ENCODE data around the gene SLA2.

SLA2 gene

GRCh38 chr20:36606158-36607066, 39.6 kb downstream of the SLA2 start:
- no peak for DNase-seq

GRCh38 chr20:36605399-36606157, 40.4 kb downstream of the SLA2 start, which contains the start of gene RAB5IF:
TSS of gene RAB5IF (plus strand) at chr20:36605779. CDS start at chr20:36605952, 173 bp downstream.
- peak; percentile 98 for DNase-seq

GRCh38 chr20:36604952-36605398, 41.0 kb downstream of the SLA2 start:
- no peak for DNase-seq

- no peak for DNase-seq
Measured at GRCh38 chr20:36601540-36601939, 44.5 kb downstream of the SLA2 start.

DNA sequence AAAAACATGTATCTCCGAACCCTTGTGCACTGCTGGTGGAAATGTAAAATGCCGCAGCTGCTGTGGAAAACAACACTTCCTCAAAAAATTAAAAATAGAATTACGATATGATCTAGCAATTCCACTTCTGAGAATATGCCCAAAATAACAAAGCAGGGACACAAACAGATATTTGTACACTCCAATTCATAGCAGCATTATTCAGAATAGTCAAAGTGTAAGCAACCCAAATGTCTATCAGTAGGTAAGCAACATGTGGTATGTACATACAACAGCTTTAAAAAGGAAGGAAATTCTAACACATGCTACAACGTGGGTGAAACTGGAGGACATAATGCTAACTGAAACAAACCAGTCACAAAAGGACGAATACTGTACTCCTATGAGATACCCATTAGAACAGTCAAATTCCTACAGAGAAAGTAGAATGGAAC, 46.1 kb downstream of the SLA2 start:
- no peak for DNase-seq

GRCh38 chr20:36593347-36593929, 52.6 kb downstream of the SLA2 start:
- DNase-seq, result no peak

GRCh38 chr20:36591854-36592641, 53.9 kb downstream of the SLA2 start:
- DNase-seq, result no peak

- no peak for DNase-seq
Measured at GRCh38 chr20:36591281-36591680, 54.7 kb downstream of the SLA2 start.

GRCh38 chr20:36587388-36588070, 58.5 kb downstream of the SLA2 start:
- DNase-seq, result no peak

DNA sequence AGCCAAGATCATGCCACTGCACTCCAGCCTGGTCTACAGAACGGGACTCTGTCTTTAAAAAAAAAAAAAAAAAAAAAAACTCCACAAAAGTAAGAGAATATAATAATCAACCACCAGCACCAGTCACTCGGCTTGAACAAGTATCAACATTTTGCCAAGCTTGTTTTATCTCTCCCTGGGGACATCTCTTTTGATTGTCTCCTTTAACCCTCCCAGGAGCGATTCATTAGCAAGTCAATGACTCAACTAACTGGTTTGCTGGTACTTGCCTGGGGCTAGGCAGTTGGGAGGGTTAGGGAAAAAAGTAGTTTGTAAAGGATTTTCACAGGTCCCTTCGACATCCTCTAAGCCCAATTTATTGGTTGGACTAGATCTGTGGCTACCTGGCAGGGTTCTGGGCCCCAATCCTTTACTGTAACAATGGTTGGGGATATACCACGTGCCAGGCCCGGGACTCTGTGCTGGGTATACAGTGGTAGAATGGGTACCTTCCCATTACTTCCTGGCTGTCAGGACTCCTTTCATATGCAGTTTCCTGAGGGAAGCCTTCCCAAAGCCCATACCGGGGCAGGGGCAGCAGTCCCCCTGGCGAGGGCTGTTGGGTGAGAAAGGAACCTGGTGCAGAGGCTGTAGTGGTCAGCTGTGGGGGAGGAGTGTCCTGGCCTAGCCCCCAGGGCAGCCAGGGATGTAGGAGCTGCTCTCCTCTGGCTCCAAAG, 60.4 kb downstream of the SLA2 start:
- DNase-seq, result peak; percentile 98

DNA sequence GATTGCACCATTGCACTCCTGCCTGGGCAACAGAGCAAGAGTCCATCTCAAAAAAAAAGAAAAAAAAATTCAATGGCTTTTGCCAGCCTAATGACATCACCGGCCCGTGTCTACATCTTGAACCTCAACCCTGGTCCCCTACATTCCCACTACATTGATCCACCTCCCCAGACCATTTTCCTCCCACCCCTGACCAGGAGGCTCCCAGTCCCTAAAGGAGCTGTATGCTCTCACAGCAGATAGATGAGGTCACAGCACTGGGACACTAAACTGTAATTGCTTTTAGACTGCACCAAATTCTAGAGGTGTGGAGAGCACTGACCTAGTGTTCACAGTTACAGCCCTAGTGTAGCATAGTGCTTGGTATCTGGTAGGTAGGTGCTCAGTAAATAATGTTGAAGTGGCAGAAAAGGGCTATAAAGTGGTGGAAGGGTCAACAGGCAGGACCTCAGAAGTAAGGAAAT, 61.9 kb downstream of the SLA2 start:
- DNase-seq, result no peak

GRCh38 chr20:36582821-36583220, 63.2 kb downstream of the SLA2 start:
- no peak for DNase-seq

DNA sequence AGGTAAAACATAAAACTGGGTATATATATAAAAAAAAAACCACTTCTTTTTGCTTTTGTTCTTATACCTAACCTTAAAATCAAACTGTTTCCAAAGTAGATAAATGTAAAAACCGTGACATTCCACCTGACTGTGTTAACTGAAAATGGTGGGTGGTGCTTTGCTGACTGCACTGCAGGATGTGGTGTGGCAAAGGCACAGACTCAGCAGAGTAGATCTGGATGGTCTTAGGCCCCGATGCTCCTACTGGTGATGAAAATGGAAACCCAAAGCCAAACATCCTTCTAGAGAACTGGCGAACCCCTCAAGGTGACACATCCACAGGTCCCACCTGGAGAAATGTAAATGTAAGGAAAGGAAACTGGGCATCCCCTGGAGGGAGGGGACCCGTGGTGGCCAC, 63.7 kb downstream of the SLA2 start:
- DNase-seq, result no peak

GRCh38 chr20:36579996-36580545, 65.9 kb downstream of the SLA2 start:
- DNase-seq, result no peak

- no peak for DNase-seq
Measured at GRCh38 chr20:36578356-36579041, 67.5 kb downstream of the SLA2 start.

DNA sequence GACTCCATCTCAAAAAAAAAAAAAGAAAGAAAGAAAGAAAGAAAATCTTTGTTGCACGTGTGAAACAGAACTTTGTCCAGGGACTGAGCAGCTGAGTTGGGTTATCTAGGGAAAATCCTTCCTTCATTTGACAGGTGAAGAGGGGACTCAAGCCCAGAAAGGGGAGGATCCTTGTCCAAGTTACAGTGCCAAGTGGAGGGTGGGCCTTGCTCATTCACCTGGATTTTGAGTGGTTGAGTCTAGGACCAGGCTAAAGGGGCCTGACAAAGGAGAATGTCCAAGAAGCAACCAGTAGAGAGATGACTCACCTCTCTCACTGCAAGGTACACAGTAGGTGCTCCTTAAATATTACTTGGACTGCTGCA, 69.9 kb downstream of the SLA2 start:
- no peak for DNase-seq

- DNase-seq, result no peak
Measured at GRCh38 chr20:36574366-36575135, 71.4 kb downstream of the SLA2 start.

DNA sequence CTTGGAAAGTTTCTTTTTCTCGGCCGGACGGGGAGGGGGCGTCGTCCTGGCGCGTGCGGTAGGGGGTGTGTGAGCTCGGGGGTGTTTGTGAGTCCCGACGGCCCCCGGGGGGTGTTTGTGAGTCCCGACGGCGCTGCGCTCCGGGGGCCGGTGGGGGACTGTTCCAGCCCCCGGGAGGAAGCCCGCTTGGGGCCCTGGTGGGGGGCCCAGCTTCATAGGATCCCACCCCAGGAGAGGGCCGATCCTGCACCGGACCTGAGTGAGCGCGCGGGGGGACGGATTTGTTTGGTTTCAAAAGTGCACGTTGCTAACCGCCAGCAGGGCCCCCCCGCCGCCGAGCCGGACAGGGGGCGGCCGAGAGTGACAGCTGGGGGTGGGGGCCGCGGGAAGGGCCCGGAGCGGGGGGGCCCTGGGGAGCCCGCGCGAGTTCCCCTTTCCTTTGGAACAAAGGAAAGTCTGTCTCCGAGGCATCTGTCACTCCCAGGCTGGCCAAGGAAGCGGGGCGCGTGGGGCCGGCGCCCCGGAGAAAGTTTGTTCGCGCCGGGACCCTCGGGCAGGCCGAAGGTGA, 72.1 kb downstream of the SLA2 start:
- no peak for DNase-seq

Measured in NCI-H526 treated with DMSO at 0.1 percent for 48 hours (cell line).